ENCODE results near the gene GIPC1.
"Not testable (repeated sequence)": the region's sequence is repeated elsewhere in the genome, so short reads cannot be mapped to it uniquely, and the experiment has no call there.

Gene GIPC1, protein sequence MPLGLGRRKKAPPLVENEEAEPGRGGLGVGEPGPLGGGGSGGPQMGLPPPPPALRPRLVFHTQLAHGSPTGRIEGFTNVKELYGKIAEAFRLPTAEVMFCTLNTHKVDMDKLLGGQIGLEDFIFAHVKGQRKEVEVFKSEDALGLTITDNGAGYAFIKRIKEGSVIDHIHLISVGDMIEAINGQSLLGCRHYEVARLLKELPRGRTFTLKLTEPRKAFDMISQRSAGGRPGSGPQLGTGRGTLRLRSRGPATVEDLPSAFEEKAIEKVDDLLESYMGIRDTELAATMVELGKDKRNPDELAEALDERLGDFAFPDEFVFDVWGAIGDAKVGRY

GRCh38 chr19:14496029-14496833 is at the start of gene GIPC1:
Gene GIPC1, minus strand, starts transcription at chr19:14496127. Its CDS starts 13,151 bp downstream, at chr19:14482976.
- no peak for FAIRE-seq

GRCh38 chr19:14545716-14546082 is 49.8 kb upstream of the GIPC1 start:
- FAIRE-seq: no peak

- FAIRE-seq: no peak
These were observed 49.2 kb upstream of the GIPC1 start for GRCh38 chr19:14544977-14545715.

GRCh38 chr19:14544047-14544446 is 48.1 kb upstream of the GIPC1 start:
- no peak for FAIRE-seq

DNA sequence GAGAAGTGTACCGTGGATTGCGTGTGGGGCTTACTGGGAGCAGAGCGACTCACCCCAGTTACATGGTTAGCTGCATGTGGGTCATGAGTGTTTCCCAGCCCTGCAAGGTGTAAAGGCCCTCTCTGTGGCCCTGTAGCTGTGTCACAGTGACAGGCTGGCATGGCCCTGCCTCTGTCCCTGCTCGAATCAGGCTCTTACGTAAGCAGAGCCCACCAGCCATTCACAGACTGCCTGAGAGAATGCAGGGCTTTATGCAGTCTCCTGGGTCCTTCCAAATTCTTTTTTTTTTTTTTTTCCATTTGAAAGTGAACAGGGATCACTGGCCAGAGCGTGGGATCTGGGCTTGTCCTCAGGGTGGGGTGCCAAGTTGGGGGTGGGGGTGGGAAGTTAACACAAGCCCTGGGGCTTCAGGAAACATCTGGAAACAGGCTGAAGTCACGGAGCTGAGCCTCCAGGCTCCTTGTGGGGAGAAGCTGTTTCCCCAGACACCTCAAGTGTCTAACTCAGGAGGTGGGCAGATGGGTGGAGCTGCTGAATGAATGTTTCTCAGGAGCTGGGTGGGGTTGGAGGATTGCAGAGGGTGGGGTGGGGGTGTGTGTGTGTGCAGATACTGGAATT is 46.9 kb upstream of the GIPC1 start:
- FAIRE-seq: no peak

GRCh38 chr19:14541979-14542378 is 46.1 kb upstream of the GIPC1 start:
- FAIRE-seq: not testable (repeated sequence)

GRCh38 chr19:14540741-14541525 is 45.0 kb upstream of the GIPC1 start:
- FAIRE-seq: no peak

GRCh38 chr19:14536926-14537692 is 41.2 kb upstream of the GIPC1 start:
- no peak for FAIRE-seq

- FAIRE-seq: no peak
These were observed 37.5 kb upstream of the GIPC1 start for GRCh38 chr19:14533450-14533849.

DNA sequence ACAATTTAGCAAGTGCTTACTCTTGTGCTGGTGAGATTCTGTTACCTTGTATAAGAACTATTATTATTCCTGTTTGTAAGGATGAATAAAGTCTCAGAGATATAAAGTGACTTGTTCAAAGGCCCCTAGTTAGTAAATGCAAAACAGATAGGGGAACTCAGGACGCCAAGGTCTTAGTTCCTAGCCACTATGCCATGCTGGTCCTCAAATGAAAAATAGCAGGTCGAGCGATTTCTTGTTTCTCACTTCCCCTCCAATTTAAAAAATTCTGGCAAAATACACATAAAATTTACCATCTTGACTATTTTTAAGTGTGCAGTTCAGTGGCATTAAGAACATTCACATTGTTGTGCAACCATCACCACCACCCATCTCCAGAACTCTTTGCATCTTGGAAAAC is 34.6 kb upstream of the GIPC1 start:
- FAIRE-seq: no peak

DNA sequence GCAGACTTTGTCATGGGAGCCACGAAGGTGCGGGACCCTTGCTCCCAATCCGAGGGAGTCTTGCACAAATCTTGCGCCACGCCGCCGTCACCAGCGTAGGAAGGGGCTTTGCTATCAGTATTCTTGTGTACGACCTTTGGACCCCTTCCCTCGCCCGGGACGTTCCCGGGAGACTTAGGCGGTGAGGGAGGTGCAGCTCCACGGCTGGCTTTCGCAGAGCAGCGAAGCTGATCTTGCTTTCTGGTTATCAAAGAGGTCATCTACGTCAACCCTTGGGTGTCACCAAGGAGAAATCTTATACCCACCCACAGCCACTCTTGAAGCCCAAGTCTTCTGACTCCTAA is 34.0 kb upstream of the GIPC1 start:
- no peak for FAIRE-seq

GRCh38 chr19:14529254-14530004 is 33.5 kb upstream of the GIPC1 start, which contains the start of gene TECR:
Gene TECR, plus strand, starts transcription at chr19:14529594. Its CDS starts 103 bp downstream, at chr19:14529697.
- FAIRE-seq: peak; percentile 85

GRCh38 chr19:14528419-14529253 is 32.7 kb upstream of the GIPC1 start:
- FAIRE-seq: no peak

GRCh38 chr19:14526423-14526822 is 30.5 kb upstream of the GIPC1 start:
- no peak for FAIRE-seq

DNA sequence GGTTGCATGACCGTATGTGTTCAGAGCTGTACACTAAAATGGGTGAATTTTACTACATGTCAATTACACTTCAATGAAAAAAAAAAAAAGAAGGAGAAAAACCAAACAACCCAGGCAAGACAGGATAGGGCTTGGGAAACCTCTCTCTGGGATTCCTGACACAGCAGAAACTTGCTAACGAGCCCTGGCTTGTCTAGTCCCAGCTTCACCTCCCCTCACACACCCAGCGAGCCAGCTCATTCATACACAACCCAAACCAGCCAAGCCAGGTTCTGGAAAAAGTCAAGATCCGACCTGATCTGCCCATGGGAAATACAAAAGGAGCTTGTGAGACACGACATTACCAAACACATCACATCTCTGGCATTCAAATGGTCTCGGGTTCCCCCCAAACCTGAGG is 29.8 kb upstream of the GIPC1 start:
- FAIRE-seq: no peak

DNA sequence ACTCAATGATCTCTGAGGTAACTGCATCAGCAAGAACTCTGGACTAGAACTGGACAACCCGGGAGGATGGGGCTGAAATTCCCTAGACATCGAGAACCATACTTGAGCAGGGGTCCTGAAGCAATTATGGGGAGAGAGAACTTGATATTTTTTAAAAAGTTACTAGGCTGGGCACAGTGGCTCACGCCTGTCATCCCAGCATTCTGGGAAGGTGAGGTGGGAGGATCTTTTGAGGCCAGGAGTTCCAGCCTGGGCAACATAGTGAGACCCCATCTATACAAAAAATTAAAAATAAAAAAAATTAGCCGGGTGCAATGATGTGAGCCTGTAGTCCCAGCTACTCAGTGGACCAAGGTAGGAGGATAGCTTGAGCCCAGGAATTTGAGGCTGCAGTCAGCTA is 24.6 kb upstream of the GIPC1 start:
- no peak for FAIRE-seq

DNA sequence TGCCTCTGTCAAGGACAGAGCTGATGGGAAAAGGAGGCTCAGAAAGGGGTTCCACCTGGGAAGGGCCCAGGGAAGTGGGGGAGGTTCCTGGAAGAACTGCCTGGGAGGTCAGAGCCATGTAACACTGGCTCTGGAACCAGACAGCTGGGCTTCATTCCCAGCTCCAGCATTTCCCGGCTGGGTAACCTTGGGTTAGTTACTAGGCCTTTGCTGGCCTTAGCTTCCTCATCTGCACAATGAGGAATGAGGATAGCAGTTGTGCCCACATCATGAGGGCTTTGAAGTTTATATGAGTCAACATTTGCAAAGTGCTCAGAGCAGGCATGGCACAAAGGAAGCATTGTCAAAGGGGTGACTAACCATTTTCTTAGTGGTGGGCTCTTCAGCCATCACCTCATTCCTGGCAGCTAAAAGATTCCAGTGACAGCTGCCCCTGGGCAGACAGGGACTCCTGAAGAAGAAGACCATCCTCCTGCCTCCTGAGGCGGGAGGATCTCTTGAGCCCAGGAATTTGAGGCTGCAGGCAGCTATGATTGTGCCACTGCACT is 24.0 kb upstream of the GIPC1 start:
- no peak for FAIRE-seq

DNA sequence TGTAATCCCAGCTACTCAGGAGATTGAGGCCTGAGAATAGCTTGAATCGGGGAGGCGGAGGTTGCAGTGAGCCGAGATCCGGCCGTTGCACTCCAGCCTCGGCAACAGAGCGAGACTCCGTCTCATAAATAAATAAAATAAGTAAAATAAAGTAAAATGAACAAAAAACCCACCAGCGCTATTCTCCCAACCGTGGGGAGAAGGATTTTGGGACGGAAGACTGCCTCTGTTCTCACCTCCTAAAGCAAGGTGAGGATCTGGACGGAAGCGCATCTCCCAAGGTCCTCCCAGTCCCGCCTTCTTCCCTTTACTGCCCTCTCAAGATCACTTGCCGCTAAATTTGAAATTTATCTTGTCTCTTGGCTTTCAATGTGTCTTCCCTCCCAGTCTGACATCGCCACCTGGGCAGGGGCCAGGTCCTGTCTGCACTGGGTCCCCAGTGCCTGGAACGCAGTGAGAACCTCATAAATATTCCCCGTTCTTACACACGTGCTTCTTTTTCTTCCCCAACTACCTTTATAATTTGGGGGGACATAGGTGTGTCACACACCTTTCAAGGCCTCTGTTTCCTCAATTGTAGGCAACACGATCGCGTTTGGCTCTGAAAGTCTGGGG is 23.4 kb upstream of the GIPC1 start:
- no peak for FAIRE-seq
